Karpas-422 (cell line): ENCODE measurements around the gene PPARA. TPM values are rescaled to one million over a fixed set of nuclear protein-coding genes. Genes with fewer than 3 reads are reported as not detected.
"Not testable (repeated sequence)": the region's sequence is repeated elsewhere in the genome, so short reads cannot be mapped to it uniquely, and the experiment has no call there.

ENCODE experiments used
- DNase-seq: peaks from one replicate; pipeline ENCODE4 v3.0.0-alpha.2; 2015
- H2AFZ ChIP-seq: fragments of 200-600 bp; sonication (generic); 2 replicates; pipeline ENCODE4 v1.6.1; 2014; ENCODE audit warnings: antibody characterized with exemption, low read length, mixed read lengths
- H3K27ac ChIP-seq: fragments of 200-600 bp; sonication (generic); 2 replicates; pipeline ENCODE4 v1.5.1; 2014; ENCODE audit warnings: mild to moderate bottlenecking, low read length, moderate library complexity
- H3K27me3 ChIP-seq: fragments of 200-600 bp; sonication (generic); 2 replicates; pipeline ENCODE4 v1.6.1; 2014; ENCODE audit warnings: low read length, mixed read lengths
- H3K36me3 ChIP-seq: fragments of 200-600 bp; sonication (generic); 2 replicates; pipeline ENCODE4 v1.6.1; 2014; ENCODE audit warnings: low read length, mixed read lengths; ENCODE audit not compliant: insufficient read depth
- H3K4me1 ChIP-seq: fragments of 200-600 bp; sonication (generic); 2 replicates; pipeline ENCODE4 v1.6.1; 2014; ENCODE audit warnings: mild to moderate bottlenecking, low read length, mixed read lengths
- H3K4me2 ChIP-seq: fragments of 200-600 bp; sonication (generic); 2 replicates; pipeline ENCODE4 v1.6.1; 2014; ENCODE audit warnings: low read length, low read depth, mild to moderate bottlenecking; ENCODE audit not compliant: poor library complexity, severe bottlenecking
- H3K4me3 ChIP-seq: fragments of 200-600 bp; sonication (generic); 2 replicates; pipeline ENCODE4 v1.5.1; 2014; ENCODE audit warnings: mild to moderate bottlenecking, antibody characterized with exemption, low read length, mixed read lengths
- H3K79me2 ChIP-seq: fragments of 200-600 bp; sonication (generic); 2 replicates; pipeline ENCODE4 v1.6.1; 2014; ENCODE audit warnings: mild to moderate bottlenecking, low read length, mixed read lengths
- H3K9ac ChIP-seq: fragments of 200-600 bp; sonication (generic); 2 replicates; pipeline ENCODE4 v1.6.0; 2014; ENCODE audit warnings: low read length
- H3K9me2 ChIP-seq: fragments of 200-600 bp; sonication (generic), shearing (Covaris generic); replicated peaks from 2 replicates; pipeline ENCODE4 v1.6.0; 2014; ENCODE audit warnings: mild to moderate bottlenecking, low read length, moderate library complexity; ENCODE audit not compliant: insufficient read depth
- H3K9me3 ChIP-seq: fragments of 300-700, 200-600 bp; sonication (generic); 2 replicates; pipeline ENCODE4 v1.6.1; 2014; ENCODE audit warnings: low read length, mixed read lengths
- H4K20me1 ChIP-seq: fragments of 200-600 bp; sonication (generic); 2 replicates; pipeline ENCODE4 v1.6.1; 2014; ENCODE audit warnings: mild to moderate bottlenecking, antibody characterized with exemption, low read length, low read depth; ENCODE audit not compliant: insufficient read depth
- total RNA-seq: library from RNA; depleted of rRNA; stranded (reverse); fragments of >200 nt; shearing (Covaris generic); gene quantifications from 2 replicates; pipeline ENCODE4 v1.2.3, GENCODE V29; 2014; ENCODE audit warnings: low replicate concordance

PPARA gene
- total RNA-seq, 1 experiment from 2014 or later: 23.5 TPM

DNA sequence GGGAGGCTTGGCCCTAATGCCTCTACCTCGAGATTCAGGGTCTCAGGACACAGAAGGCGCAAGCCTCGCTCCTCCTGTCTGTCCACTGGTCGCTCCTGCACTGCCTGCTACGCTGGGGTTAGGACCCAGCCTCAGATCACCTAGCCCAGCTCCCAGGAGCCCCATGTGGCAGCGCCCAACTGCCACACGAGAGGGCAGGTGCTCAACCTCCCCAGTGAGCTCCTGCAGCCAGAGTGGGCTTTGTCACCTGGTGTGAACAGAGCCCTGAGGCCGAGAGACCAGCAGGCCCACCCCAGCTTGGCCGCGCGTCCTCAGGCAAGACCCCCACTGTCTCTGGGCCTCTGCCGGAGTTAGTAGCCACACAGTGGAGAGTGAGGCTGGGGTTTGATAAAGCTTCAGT lies 21.7 kb upstream of the PPARA start:
- Histone ChIP-seq H3K27ac (no peak overlapping the region), H3K79me2 (no peaks in the 10 kb centered on the region), H2AFZ (no peak overlapping the region), H3K9me3 (no peaks in the 10 kb centered on the region), H3K36me3 (no peaks in the 10 kb centered on the region), H3K4me1 (peaks cover 26% of the 10 kb centered on the region), H3K9ac (peak overlapping the region; percentile 78), H3K9me2 (no peaks in the 10 kb centered on the region), H4K20me1 (no peaks in the 10 kb centered on the region), H3K4me2 (peak overlapping the region; percentile 77), H3K27me3 (no peaks in the 10 kb centered on the region), H3K4me3 (peak overlapping the region; percentile 71; the same call in 1 of the 2 replicates)
- DNase-seq: no peak

DNA sequence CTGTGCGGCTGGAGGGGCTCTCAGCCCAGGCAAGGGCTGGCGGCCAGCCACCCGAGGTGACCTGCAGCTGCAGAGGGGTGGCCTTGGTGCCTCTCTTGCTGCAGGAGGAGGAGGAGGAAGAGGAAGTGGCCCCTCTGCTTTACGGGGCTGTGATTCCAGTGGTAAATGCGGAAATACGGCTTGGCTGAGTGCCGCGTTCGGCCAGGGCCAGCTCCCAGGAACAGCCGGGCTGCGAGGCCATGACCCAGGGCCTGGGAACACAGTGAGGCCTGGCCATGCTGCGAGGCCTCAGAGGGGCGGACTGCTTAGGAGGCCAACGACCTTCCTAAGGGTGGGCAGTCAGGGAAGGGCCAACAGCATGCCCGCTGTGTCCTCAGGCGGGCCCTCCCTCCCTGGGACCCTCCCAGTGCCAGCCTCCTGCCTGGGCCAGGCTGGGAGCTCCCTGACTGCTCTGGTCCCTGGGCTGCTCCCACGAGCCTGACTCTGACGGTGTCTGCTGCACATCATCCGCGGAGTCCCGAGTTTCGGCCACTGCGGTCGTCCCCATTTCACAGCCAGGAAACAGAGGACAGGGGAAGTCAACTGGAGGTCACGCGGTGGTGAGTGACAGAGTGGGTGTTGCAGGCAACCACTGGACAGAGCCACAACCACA lies 20.8 kb upstream of the PPARA start:
- H3K9ac ChIP-seq: peak overlapping the region; percentile 78
- no peaks in the 10 kb centered on the region for H3K27me3 ChIP-seq
- H3K4me2 ChIP-seq: peak overlapping the region; percentile 77
- H3K79me2 ChIP-seq: no peaks in the 10 kb centered on the region
- H3K36me3 ChIP-seq: no peaks in the 10 kb centered on the region
- H3K9me3 ChIP-seq: no peaks in the 10 kb centered on the region
- H4K20me1 ChIP-seq: no peaks in the 10 kb centered on the region
- no peaks in the 10 kb centered on the region for H3K9me2 ChIP-seq
- peak overlapping the region; percentile 78; the same call in 1 of the 2 replicates for H2AFZ ChIP-seq
- H3K4me3 ChIP-seq: peak overlapping the region; percentile 71
- peak; percentile 90 for DNase-seq
- H3K27ac ChIP-seq: no peak overlapping the region
- peaks cover 26% of the 10 kb centered on the region for H3K4me1 ChIP-seq

DNA sequence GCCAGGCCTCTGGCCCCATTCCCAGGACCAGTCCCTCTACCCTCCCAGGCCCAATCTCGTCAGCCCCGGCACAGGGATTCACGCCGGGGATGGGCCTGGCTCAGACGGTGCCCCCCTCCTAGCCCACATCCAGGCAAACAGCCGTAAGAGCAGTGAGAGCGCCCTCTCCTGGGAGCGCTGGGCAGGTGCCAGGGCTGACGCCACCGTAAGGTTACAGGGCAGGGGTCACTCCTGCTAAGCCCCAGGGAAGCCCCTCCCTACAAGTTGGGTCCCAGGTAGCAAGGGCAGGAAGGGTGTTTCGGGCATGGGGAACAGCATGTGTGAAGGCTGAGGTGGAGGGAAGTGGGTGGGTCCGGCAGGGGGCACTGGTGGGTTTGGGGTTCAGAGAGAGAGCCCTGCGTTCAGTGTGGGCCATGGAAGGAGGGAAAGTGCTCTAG lies 19.2 kb upstream of the PPARA start:
- Histone ChIP-seq H3K4me3 (no peak overlapping the region), H3K36me3 (no peaks in the 10 kb centered on the region), H3K27ac (no peak overlapping the region), H3K4me1 (peaks cover 26% of the 10 kb centered on the region), H3K4me2 (no peak overlapping the region), H3K9me3 (no peaks in the 10 kb centered on the region), H2AFZ (no peak overlapping the region), H3K9ac (no peak overlapping the region), H3K79me2 (no peaks in the 10 kb centered on the region), H3K27me3 (no peaks in the 10 kb centered on the region), H4K20me1 (no peaks in the 10 kb centered on the region), H3K9me2 (no peaks in the 10 kb centered on the region)
- DNase-seq: peak; percentile 59

DNA sequence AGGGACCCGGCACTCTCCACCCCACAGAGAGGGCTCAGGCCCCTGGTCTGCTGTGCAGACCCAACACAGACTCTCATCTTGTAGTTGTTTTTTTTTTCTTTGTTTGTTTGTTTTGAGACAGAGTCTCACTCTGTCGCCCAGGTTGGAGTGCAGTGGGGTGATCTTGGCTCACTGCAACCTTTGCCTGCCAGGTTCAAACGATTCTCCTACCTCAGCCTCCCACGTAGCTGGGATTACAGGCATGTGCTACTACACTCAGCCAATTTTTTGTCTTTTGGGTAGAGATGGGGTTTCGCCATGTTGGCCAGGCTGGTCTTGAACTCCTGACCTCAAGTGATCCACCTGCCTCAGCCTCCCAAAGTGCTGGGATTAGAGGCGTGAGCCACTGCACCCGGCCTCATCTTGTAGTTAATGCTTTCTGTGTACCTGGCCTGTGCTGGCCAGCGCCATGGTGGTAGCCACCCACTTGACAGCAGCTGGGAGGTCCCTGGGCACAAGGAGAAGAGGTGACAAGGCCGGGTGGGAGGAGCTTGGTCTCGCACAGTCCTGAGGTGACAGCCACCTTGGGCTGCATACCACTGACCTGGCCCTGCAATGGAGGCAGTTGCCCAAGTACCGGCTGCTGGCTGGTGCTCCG lies 18.0 kb upstream of the PPARA start:
- H3K79me2 ChIP-seq, DNase-seq, H3K9ac ChIP-seq, H4K20me1 ChIP-seq, H3K4me3 ChIP-seq, H3K36me3 ChIP-seq, H2AFZ ChIP-seq, H3K4me2 ChIP-seq, H3K27ac ChIP-seq, H3K9me2 ChIP-seq, H3K27me3 ChIP-seq, H3K9me3 ChIP-seq: not testable (repeated sequence)
- peaks cover 23% of the 10 kb centered on the region for H3K4me1 ChIP-seq

DNA sequence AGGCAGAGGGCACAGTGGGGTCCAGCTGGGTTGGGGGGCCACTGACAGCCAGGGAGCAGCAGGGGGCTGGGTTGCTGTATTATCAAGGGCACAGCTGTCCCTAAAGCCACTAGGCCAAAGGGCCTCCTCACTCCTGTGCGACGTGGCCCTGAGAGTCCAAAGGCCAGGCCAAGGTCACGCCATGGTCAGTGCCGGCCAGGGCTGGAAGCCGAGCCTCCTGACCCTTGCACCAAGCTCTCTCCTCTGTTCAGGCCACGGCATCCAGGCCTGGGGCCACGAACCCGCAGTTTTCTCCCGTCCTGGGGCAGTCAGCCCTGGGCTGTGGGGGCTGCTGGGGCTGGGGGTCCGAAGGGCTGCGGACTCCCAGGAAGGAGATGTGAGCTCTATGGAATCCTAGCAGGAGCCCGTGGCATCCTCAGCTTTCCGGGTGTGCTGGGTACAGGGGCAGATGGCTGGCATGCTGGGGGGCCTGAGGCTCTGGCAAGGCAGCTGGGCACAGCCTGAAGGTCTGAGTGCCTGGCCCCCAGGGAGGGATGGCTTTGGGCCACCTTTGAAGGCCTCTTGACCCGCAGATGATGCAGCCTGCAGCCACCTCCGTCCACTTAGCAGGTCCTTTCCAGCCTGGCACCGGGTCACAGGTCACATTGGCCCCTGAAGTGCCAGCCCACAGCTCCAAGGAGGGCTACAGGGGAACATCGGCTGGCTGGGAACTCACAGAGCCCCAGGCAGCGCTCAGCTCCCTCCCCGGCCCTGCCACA lies 17.3 kb upstream of the PPARA start:
- Histone ChIP-seq H3K4me1 (peaks cover 23% of the 10 kb centered on the region), H3K9me2 (no peaks in the 10 kb centered on the region), H3K9me3 (no peaks in the 10 kb centered on the region), H3K4me3 (no peak overlapping the region), H2AFZ (no peak overlapping the region), H3K9ac (no peak overlapping the region), H3K79me2 (no peaks in the 10 kb centered on the region), H3K27me3 (no peaks in the 10 kb centered on the region), H3K36me3 (no peaks in the 10 kb centered on the region), H4K20me1 (no peaks in the 10 kb centered on the region), H3K27ac (no peak overlapping the region), H3K4me2 (no peak overlapping the region)
- no peak for DNase-seq

DNA sequence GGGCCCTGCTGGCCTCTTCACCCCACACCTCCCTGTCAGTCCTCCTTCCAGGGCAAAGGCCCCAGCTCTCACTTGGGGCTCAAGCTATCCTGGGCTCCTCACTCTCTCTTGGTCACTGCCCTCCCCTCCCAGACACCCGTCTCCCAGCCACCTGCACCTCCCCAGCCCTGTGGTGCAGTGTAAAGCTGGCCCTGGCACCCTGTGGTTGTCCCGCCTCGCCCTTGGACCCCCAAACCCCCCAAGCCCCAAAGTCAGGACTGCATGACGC lies 16.8 kb upstream of the PPARA start:
- Histone ChIP-seq H3K9me2 (no peaks in the 10 kb centered on the region), H3K27ac (no peak overlapping the region), H3K4me1 (peaks cover 20% of the 10 kb centered on the region), H2AFZ (no peak overlapping the region), H3K36me3 (no peaks in the 10 kb centered on the region), H3K9ac (no peak overlapping the region), H3K79me2 (no peaks in the 10 kb centered on the region), H3K4me3 (no peak overlapping the region), H4K20me1 (no peaks in the 10 kb centered on the region), H3K4me2 (no peak overlapping the region), H3K9me3 (no peaks in the 10 kb centered on the region), H3K27me3 (no peaks in the 10 kb centered on the region)
- no peak for DNase-seq

DNA sequence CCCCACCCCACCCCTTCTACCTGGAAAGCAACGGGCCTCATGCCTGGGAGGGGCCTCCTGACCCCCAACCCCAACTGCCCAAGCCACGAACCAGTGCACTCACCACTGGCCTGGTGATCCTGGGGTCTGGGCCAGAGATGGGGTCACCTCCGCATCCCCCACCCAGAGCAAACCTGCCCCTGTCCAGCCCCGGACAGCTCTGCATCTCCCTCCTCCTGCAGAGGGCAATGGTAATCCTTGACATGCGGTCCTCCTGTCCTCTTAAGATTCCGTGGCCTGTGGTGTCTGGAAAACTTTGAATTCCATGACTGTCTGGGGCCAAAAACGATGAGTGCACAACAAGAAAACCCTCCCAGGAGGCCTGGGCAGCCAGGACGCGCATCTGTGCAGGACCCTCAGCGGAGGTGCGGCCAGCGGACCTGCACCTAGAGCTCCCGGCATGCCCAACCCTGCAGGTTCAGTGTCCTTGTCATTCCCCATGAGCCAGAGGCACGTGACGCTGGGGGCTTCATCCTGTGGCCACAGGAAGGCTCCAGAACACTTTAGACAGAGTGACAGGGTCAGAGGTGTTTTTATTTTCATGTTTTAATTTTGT lies 16.1 kb upstream of the PPARA start:
- no peaks in the 10 kb centered on the region for H3K79me2 ChIP-seq
- no peak overlapping the region for H3K9ac ChIP-seq
- H3K9me2 ChIP-seq: no peaks in the 10 kb centered on the region
- H3K4me1 ChIP-seq: peaks cover 13% of the 10 kb centered on the region
- H3K36me3 ChIP-seq: no peaks in the 10 kb centered on the region
- no peak overlapping the region for H3K4me3 ChIP-seq
- no peak overlapping the region for H2AFZ ChIP-seq
- DNase-seq: no peak
- H3K27ac ChIP-seq: no peak overlapping the region
- no peaks in the 10 kb centered on the region for H3K27me3 ChIP-seq
- H4K20me1 ChIP-seq: no peaks in the 10 kb centered on the region
- H3K9me3 ChIP-seq: no peaks in the 10 kb centered on the region
- no peak overlapping the region for H3K4me2 ChIP-seq
